Measurements from ENCODE around the gene DMTF1.

DMTF1 gene

GRCh38 chr7:87171282-87171934, 19.2 kb downstream of the DMTF1 start (continued):
- TF ChIP-seq, protein P1, sequence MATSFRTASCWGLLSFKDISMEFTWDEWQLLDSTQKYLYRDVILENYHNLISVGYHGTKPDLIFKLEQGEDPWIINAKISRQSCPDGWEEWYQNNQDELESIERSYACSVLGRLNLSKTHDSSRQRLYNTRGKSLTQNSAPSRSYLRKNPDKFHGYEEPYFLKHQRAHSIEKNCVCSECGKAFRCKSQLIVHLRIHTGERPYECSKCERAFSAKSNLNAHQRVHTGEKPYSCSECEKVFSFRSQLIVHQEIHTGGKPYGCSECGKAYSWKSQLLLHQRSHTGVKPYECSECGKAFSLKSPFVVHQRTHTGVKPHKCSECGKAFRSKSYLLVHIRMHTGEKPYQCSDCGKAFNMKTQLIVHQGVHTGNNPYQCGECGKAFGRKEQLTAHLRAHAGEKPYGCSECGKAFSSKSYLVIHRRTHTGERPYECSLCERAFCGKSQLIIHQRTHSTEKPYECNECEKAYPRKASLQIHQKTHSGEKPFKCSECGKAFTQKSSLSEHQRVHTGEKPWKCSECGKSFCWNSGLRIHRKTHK (tag by site-specific recombination; IDR thresholded peaks at IDR 0.05), result no peak

GRCh38 chr7:87173471-87173870, 21.2 kb downstream of the DMTF1 start:
- CTCF ChIA-PET, result interaction anchor here (1.0 kb wide), 1 partner anchor 10 kb away, joined by 4 read pairs; no protein-coding TSS in a partner anchor
- TF ChIP-seq ZSCAN30 (tag by site-specific recombination; IDR thresholded peaks at IDR 0.05), result no peak
- no peak for TF ChIP-seq OSR2 (tag by site-specific recombination; IDR thresholded peaks at IDR 0.05)
- no peak for TF ChIP-seq ZNF341 (tag by site-specific recombination; IDR thresholded peaks at IDR 0.05; ENCODE audit: low read depth)
- TF ChIP-seq, protein P2, sequence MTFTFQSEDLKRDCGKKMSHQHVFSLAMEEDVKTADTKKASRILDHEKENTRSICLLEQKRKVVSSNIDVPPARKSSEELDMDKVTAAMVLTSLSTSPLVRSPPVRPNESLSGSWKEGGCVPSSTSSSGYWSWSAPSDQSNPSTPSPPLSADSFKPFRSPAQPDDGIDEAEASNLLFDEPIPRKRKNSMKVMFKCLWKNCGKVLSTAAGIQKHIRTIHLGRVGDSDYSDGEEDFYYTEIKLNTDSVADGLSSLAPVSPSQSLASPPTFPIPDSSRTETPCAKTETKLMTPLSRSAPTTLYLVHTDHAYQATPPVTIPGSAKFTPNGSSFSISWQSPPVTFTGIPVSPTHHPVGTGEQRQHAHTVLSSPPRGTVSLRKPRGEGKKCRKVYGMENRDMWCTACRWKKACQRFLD (tag by site-specific recombination; IDR thresholded peaks at IDR 0.05), result no peak
- no peak for TF ChIP-seq ZBTB48 (tag by site-specific recombination; IDR thresholded peaks at IDR 0.05)
- TF ChIP-seq BCL11B (tag by site-specific recombination; IDR thresholded peaks at IDR 0.05; ENCODE audit: low read depth), result no peak
- TF ChIP-seq ZBTB1 (tag by site-specific recombination; IDR thresholded peaks at IDR 0.05), result no peak
- no peak overlapping the region for H3K27ac ChIP-seq (ENCODE audit: extremely low read depth, low read depth, low read length)
- no peaks in the 10 kb centered on the region for H3K4me1 ChIP-seq (ENCODE audit: control insufficient read depth, insufficient read depth, low read length)
- no peaks in the 10 kb centered on the region for H3K9me3 ChIP-seq (ENCODE audit: control insufficient read depth, insufficient read depth, low read depth, low read length)
- POLR2A ChIA-PET, result no interaction called here
- H3K4me3 ChIP-seq (ENCODE audit: low read depth, low read length), result no peak overlapping the region
- peaks cover 62 to 90% of the 10 kb centered on the region in 2 experiments for H3K36me3 ChIP-seq (ENCODE audit: control insufficient read depth in 2 of 2, insufficient read depth in 1 of 2, low read length in 2 of 2)

GRCh38 chr7:87178320-87178719, 26.1 kb downstream of the DMTF1 start:
- H3K4me1 ChIP-seq (ENCODE audit: control insufficient read depth, insufficient read depth, low read length), result no peaks in the 10 kb centered on the region
- peaks cover 58 to 76% of the 10 kb centered on the region in 2 experiments for H3K36me3 ChIP-seq (ENCODE audit: control insufficient read depth in 2 of 2, insufficient read depth in 1 of 2, low read length in 2 of 2)
- ChIA-PET POLR2A (no interaction called here), CTCF (no interaction called here)
- no peak for TF ChIP-seq ZNF324 (tag by site-specific recombination; IDR thresholded peaks at IDR 0.05)
- TF ChIP-seq, protein P3, sequence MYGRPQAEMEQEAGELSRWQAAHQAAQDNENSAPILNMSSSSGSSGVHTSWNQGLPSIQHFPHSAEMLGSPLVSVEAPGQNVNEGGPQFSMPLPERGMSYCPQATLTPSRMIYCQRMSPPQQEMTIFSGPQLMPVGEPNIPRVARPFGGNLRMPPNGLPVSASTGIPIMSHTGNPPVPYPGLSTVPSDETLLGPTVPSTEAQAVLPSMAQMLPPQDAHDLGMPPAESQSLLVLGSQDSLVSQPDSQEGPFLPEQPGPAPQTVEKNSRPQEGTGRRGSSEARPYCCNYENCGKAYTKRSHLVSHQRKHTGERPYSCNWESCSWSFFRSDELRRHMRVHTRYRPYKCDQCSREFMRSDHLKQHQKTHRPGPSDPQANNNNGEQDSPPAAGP (tag by site-specific recombination; IDR thresholded peaks at IDR 0.05), result no peak
- TF ChIP-seq ZXDB (tag by site-specific recombination; IDR thresholded peaks at IDR 0.05), result no peak
- TF ChIP-seq, protein P4, sequence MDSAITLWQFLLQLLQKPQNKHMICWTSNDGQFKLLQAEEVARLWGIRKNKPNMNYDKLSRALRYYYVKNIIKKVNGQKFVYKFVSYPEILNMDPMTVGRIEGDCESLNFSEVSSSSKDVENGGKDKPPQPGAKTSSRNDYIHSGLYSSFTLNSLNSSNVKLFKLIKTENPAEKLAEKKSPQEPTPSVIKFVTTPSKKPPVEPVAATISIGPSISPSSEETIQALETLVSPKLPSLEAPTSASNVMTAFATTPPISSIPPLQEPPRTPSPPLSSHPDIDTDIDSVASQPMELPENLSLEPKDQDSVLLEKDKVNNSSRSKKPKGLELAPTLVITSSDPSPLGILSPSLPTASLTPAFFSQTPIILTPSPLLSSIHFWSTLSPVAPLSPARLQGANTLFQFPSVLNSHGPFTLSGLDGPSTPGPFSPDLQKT (IDR thresholded peaks at IDR 0.05; ENCODE audit: borderline replicate concordance, low read depth, low read length), result no peak
- TF ChIP-seq ZNF792 (tag by site-specific recombination; IDR thresholded peaks at IDR 0.05), result no peak
- no peak for TF ChIP-seq ZNF155 (tag by site-specific recombination; IDR thresholded peaks at IDR 0.05)
- no peak for TF ChIP-seq ZFP69B (tag by site-specific recombination; IDR thresholded peaks at IDR 0.05)
- no peak for TF ChIP-seq ZNF404 (tag by site-specific recombination; IDR thresholded peaks at IDR 0.05)
- TF ChIP-seq, protein P5, sequence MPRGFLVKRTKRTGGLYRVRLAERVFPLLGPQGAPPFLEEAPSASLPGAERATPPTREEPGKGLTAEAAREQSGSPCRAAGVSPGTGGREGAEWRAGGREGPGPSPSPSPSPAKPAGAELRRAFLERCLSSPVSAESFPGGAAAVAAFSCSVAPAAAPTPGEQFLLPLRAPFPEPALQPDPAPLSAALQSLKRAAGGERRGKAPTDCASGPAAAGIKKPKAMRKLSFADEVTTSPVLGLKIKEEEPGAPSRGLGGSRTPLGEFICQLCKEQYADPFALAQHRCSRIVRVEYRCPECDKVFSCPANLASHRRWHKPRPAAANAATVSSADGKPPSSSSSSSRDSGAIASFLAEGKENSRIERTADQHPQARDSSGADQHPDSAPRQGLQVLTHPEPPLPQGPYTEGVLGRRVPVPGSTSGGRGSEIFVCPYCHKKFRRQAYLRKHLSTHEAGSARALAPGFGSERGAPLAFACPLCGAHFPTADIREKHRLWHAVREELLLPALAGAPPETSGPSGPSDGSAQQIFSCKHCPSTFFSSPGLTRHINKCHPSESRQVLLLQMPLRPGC (tag by site-specific recombination; IDR thresholded peaks at IDR 0.05), result no peak
- no peak for TF ChIP-seq ZBTB1 (tag by site-specific recombination; IDR thresholded peaks at IDR 0.05)
- TF ChIP-seq ZNF549 (tag by site-specific recombination; IDR thresholded peaks at IDR 0.05), result no peak
- no peak for TF ChIP-seq ZNF48 (tag by site-specific recombination; IDR thresholded peaks at IDR 0.05)
- no peak for TF ChIP-seq ZNF707 (tag by site-specific recombination; IDR thresholded peaks at IDR 0.05)
- TF ChIP-seq ZBTB8A (tag by site-specific recombination; IDR thresholded peaks at IDR 0.05), result no peak
- TF ChIP-seq ZFHX2 (tag by site-specific recombination; conservative IDR thresholded peaks at IDR 0.05), result no peak
- TF ChIP-seq ZNF423 (tag by site-specific recombination; IDR thresholded peaks at IDR 0.05), result no peak
- TF ChIP-seq, protein P6, sequence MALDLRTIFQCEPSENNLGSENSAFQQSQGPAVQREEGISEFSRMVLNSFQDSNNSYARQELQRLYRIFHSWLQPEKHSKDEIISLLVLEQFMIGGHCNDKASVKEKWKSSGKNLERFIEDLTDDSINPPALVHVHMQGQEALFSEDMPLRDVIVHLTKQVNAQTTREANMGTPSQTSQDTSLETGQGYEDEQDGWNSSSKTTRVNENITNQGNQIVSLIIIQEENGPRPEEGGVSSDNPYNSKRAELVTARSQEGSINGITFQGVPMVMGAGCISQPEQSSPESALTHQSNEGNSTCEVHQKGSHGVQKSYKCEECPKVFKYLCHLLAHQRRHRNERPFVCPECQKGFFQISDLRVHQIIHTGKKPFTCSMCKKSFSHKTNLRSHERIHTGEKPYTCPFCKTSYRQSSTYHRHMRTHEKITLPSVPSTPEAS (tag by site-specific recombination; IDR thresholded peaks at IDR 0.05), result no peak
- no peaks in the 10 kb centered on the region for H3K9me3 ChIP-seq (ENCODE audit: control insufficient read depth, insufficient read depth, low read depth, low read length)
- no peak overlapping the region for H3K4me3 ChIP-seq (ENCODE audit: low read depth, low read length)
- no peak overlapping the region for H3K27ac ChIP-seq (ENCODE audit: extremely low read depth, low read depth, low read length)

Data from HEK293 (cell line).